Upper lobe of right lung (tissue), 1 donor: Measurements from ENCODE around the gene MECR. TPM values are rescaled to one million over a fixed set of nuclear protein-coding genes. Genes with fewer than 3 reads are reported as not detected.
A peak's percentile ranks its signal among the peaks of the same experiment; 100 is the strongest.

Experiments used
- ATAC-seq: fragments of 200-7000 bp; cut with Tn5 transposase; one replicate; pipeline ENCODE4 v1.9.1; 2020; ENCODE audit warnings: mild to moderate bottlenecking, moderate library complexity
- DNase-seq: peaks from one replicate; pipeline ENCODE4 v3.0.0-alpha.2; 2020
- H3K27ac ChIP-seq: fragments of 200-600 bp; one replicate; pipeline ENCODE4 v1.8.0; 2022
- H3K27me3 ChIP-seq: fragments of 200-600 bp; one replicate; pipeline ENCODE4 v1.8.0; 2022; ENCODE audit warnings: mild to moderate bottlenecking
- H3K36me3 ChIP-seq: fragments of 200-600 bp; one replicate; pipeline ENCODE4 v1.8.0; 2022
- H3K4me1 ChIP-seq: fragments of 200-600 bp; one replicate; pipeline ENCODE4 v1.8.0; 2022
- H3K4me3 ChIP-seq: fragments of 200-600 bp; one replicate; pipeline ENCODE4 v1.8.0; 2022; ENCODE audit warnings: mild to moderate bottlenecking
- H3K9me3 ChIP-seq: fragments of 200-600 bp; one replicate; pipeline ENCODE4 v1.8.0; 2022
- intact Hi-C: fragments of 100-400 bp; cut with DNase I; formaldehyde crosslinking; loops from one replicate; pipeline ENCODE4 v1.11.0; 2022
- total RNA-seq: library from RNA; stranded (reverse); fragmentation: NEBNext Ultra II Directional; extraction: Animal tissue kit (Norgen Biotek cat#: 25700); gene quantifications from one replicate; pipeline ENCODE4 v1.2.1, GENCODE V29; 2021
- TF ChIP-seq, protein P1 (sequence below): fragments of 200-600 bp; IDR thresholded peaks from one replicate; pipeline ENCODE4 v1.8.0; 2022; ENCODE audit warnings: antibody characterized with exemption
- donor health status: DM: no; HTN: yes; CAD: no; lungs with severe emphysema.

Gene MECR
- total RNA-seq, 1 donor from 2014 or later = 16.5 TPM

DNA sequence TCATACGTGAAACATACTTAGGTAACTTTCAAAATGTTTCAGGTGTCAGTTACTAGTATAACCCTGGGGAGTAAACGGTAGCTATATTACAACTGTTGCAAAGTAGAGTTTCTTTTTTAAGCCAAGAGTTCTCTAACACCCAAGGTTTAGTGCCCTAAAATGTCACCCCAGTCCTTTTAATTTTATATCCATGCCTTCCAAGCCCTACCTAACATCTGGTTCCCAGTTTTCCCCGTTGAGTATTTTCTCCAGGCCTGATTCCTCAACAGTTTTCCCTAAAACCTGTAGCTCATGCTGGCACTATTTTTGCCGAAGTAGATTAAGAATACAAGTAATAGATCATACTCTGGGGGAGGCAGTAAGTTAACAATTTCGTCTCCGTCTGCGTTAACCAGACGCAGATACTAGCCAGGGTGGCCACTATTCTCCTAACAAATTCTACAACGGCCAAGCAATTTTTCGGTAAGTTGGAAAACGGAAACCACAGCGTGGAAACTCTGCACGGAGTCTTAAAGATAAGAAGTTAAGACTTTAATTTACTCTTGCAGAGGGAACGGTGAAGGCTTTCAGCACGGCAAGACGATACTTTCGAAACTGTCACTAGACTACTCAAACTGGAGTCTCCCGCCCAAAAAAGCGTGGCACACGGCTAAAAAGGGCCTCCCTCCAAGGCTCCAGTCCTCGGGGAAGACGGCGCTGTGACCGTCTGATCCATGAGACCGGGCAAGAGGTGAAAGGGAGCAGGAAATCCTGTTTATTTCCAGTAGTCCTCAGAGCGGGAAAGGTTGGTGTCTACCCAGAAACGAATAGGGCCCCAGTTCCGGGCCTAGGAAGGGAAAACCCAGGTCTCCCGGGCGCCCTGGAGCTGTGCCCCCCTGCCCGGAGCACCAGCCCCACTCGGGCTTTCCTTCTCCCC, 50.0 kb downstream of the MECR start:
- Histone ChIP-seq H3K27me3 (no peaks in the 10 kb centered on the region), H3K27ac (peak overlapping the region; percentile 100), H3K4me3 (peak overlapping the region; percentile 90), H3K9me3 (no peaks in the 10 kb centered on the region), H3K4me1 (peaks cover 51% of the 10 kb centered on the region), H3K36me3 (no peaks in the 10 kb centered on the region)
- ATAC-seq (peak; percentile 6), DNase-seq (no peak)
- intact Hi-C loops = no loop called here
- TF ChIP-seq, protein P1, sequence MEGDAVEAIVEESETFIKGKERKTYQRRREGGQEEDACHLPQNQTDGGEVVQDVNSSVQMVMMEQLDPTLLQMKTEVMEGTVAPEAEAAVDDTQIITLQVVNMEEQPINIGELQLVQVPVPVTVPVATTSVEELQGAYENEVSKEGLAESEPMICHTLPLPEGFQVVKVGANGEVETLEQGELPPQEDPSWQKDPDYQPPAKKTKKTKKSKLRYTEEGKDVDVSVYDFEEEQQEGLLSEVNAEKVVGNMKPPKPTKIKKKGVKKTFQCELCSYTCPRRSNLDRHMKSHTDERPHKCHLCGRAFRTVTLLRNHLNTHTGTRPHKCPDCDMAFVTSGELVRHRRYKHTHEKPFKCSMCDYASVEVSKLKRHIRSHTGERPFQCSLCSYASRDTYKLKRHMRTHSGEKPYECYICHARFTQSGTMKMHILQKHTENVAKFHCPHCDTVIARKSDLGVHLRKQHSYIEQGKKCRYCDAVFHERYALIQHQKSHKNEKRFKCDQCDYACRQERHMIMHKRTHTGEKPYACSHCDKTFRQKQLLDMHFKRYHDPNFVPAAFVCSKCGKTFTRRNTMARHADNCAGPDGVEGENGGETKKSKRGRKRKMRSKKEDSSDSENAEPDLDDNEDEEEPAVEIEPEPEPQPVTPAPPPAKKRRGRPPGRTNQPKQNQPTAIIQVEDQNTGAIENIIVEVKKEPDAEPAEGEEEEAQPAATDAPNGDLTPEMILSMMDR = no peak

DNA sequence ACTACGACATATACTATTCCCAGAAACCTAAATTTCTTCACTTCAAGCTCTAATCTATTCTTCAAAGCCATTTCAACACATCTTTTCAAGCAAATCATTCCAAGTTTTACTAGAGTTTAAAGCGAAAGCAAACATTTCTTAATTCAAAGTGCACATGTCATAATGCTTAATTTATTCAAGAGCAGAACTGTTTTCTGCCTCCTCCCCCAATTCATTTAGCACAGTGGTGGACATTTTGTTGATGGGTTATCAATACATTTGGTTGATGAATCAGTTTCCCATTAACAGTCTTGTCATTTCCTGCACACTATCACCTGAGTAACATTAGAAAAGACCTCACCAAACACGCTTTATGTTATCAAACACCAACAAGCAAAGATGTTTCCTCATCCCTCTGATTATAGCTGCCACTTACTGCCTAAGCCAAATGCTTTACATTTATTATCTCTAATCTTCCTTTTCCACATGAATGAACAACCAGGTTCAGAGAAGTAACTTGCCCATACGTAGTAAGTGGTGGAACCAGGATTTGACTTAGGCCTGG, 51.0 kb downstream of the MECR start:
- Histone ChIP-seq H3K36me3 (no peaks in the 10 kb centered on the region), H3K27ac (peak overlapping the region; percentile 100), H3K9me3 (no peaks in the 10 kb centered on the region), H3K4me3 (peak overlapping the region; percentile 90), H3K27me3 (no peaks in the 10 kb centered on the region), H3K4me1 (peaks cover 53% of the 10 kb centered on the region)
- DNase-seq (no peak), ATAC-seq (no peak)
- TF ChIP-seq, protein P1 = no peak
- intact Hi-C loops = no loop called here

DNA sequence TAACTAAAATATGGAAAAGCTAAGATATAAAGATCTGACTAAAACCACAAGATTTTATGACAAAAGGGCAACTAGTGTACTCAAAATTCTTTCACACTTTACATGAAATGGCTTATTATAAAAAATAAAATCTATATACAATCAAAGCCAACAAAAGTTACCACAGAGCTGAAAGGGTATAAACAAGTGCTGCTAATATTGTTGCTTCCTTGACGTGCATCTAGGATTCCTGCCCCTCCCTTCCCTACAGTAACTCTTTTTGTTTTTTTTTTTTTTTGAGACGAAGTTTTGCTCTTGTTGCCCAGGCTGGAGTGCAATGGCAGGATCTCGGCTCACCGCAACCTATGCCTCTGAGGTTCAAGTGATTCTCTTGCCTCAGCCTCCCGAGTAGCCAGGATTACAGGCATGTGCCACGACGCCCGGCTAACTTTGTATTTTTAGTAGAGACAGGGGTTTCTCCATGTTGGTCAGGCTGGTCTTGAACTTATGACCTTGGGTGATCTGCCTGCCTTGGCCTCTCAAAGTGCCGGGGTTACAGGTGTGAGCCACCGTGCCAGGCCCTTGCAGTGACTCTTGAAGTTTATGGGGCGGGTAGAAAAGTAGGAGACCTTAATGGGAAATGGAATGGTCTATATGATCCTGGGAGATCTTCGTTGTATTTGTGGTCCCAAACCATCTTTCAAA, 53.6 kb downstream of the MECR start:
- intact Hi-C loops = no loop called here
- Histone ChIP-seq H3K9me3 (no peaks in the 10 kb centered on the region), H3K36me3 (no peaks in the 10 kb centered on the region), H3K27me3 (no peaks in the 10 kb centered on the region), H3K4me1 (peaks cover 47% of the 10 kb centered on the region), H3K4me3 (no peak overlapping the region), H3K27ac (peak overlapping the region; percentile 15)
- ATAC-seq (no peak), DNase-seq (no peak)
- TF ChIP-seq, protein P1 = no peak

DNA sequence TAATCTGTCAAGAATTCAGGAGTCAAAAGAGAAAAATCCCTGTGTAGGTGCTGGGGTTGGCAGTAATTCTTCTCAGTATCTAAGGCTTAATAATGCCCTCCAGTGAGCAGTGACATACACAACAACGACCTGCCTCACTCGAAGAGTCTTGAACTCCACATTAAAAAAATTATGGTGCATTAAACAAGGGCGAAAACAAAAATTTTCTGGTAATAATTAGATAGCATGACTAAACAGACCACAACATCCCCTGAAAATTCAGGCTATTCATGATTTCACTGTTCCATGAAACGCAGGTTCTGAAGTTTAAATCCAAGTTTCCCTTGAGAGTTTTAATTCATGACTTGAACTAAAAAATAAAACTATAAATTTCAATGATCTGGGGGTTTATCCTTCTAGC, 54.2 kb downstream of the MECR start:
- H3K27me3 ChIP-seq = no peaks in the 10 kb centered on the region
- no peaks in the 10 kb centered on the region for H3K36me3 ChIP-seq
- H3K4me1 ChIP-seq = peaks cover 50% of the 10 kb centered on the region
- intact Hi-C loops = no loop called here
- TF ChIP-seq, protein P1 = no peak
- DNase-seq = no peak
- H3K27ac ChIP-seq = no peak overlapping the region
- ATAC-seq = no peak
- H3K9me3 ChIP-seq = no peaks in the 10 kb centered on the region
- no peak overlapping the region for H3K4me3 ChIP-seq

DNA sequence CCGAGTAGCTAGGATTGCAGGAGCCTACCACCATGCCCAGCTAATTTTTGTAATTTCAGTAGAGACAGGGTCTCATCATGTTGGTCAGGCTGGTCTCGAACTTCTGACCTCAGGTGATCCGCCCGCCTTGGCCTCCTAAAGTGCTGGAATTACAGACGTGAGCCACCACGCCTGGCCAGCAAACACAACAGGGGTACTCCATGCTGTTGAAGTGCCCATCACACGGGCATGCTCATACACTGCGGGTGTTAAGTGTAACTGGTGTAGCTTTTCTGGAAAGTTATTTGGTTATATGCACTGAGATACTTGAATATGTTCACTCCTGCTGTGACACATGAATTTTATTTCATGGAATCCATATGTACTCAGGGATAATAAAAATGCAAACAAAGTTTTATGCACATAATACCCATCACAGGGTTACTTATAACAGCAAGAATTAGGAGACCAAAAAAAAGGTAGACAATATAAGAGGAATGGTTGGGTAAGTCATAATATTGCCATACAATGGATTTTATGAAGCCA, 58.3 kb downstream of the MECR start:
- Histone ChIP-seq H3K4me1 (peaks cover 39% of the 10 kb centered on the region), H3K4me3 (no peak overlapping the region), H3K9me3 (no peaks in the 10 kb centered on the region), H3K36me3 (peaks cover 15% of the 10 kb centered on the region), H3K27me3 (no peaks in the 10 kb centered on the region), H3K27ac (no peak overlapping the region)
- TF ChIP-seq, protein P1 = no peak
- intact Hi-C loops = no loop called here
- no peak for DNase-seq
- peak; percentile 27 for ATAC-seq
